SHP77 treated with DMSO at 0.1 percent for 48 hours (cell line): ENCODE data around the gene CTNNA3.
"Not testable (repeated sequence)": the region's sequence is repeated elsewhere in the genome, so short reads cannot be mapped to it uniquely, and the experiment has no call there.

Experiments
- DNase-seq: peaks from one replicate; lab custom pipeline; 2025; lab: John Stamatoyannopoulos, UW

CTNNA3 gene

DNA sequence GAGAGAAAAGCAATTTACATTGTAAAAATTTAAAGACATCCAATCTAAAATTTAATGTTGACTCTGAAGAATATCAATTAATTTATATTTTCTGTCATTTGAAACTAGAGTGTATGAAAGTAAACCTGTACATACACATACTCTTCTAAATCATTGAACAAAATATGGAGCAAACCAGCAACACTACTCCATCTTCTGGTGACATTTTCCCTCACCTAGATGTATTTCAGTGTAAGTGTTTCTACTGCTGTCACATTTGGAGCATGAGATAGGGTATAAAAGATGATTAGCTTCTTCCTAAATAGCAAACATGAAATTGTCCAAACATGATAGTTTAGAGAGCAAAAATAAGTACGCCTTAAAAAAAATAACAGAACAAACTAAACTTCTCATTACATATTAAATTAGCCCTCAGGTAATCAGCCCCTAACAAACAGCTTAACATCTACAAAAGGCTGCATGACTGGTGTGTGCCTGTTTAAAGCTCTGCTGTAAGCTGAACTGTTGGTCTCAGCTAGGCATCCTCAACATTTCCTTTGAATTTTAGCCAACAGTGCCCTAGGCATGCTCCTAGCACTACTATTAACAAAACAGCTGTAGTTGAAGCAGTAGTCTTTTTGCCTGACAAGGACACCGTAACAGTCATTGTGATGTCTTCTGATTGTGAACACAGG lies 189.8 kb downstream of the CTNNA3 start:
- no peak for DNase-seq

DNA sequence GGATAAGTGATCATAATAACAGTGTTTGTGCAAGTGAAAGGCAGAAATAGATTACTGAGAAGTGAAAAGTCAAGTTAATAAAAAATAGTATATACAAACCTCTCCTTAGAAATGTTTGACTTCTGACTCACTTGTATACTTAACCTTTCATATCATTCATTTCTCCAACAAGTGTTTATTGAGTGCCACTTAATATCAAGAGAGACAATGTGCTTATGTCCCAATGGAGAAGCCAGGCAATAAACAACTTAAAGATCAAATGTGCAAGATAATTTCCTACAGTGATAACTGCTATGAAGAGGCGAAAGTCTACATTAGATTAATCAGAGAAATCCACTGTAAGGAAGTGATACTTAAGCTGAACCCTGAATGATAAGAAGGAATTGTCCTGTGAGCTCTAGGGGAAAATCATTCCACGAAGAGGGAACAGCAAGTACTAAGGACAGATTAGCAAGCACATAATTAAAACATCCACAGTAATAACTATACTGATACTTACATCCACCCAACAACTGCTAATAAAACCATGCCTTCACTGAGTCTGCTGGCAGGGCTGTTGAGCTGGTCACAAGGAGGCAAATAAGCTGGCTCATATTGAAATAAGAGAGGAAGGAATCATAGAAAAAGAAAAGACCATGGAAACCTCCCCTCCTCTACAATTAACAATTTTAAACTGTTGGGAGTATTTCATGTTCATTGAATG lies 203.5 kb downstream of the CTNNA3 start:
- DNase-seq = no peak

DNA sequence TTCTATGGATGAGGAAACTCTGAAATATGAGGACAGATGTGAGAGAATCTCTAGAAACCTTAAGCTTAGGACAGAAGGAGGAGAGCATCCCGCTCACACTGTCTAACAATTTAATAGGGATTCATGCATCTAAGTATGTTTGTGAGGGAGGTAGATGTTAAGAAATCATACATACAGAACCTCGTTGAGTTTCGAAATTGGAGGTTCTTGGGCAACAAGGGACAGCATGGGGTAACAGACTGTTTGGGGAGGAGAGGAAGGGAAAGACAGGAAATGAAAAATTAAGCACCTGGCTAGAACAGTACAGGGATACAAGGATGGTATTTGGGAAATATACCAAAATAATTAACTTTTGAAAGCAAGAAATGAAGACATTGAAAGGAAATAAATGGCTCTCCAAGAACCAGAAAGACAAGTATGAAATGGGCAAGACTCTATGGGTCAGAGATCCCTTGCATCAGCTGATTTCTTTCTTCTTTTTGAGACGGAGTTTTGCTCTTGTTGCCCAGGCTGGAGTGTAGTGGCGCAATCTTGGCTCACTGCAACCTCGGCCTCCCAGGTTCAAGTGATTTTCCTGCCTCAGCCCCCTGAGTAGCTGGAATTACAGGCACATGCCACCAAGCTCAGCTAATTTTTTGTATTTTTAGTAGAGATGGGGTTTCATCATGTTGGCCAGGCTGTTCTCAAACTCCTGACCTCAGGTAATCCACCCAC lies 207.9 kb downstream of the CTNNA3 start:
- DNase-seq = no peak

DNA sequence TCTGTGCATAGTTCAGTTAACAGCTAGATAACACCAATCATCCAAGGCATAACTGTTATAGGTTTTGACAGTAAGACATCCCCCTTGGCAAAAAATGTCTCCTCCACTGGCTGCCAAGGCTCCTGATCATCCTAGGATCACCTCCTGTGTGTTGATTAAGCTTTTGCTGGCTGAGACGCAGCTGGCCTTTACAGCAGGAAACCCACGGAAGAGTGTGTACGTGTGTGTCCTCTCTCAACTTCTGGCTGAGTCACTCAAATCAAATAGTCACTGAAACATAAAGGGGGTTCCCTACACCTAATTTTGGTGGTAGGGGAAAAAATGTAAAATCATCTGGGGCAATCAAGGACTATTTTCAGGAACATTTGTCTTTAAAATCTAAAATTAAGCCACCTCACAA lies 208.8 kb downstream of the CTNNA3 start:
- DNase-seq = no peak

DNA sequence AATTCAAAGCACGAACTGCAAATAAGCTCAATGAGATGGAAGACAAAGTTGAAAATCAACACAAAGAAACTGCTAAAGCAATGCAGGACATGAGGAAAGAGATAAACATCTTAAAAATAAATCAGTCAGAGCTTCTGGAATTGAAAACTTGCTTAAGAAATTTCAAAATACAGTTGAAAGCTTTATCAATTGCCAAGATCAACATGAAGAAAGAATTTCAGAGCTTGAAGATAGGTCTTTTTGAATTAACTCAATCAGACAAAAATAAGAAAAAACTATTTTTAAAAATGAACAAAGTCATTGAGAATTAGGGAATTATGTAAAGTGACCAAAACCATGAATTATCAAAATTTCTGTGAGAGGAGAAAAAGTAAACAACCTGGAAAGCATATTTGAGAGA lies 218.1 kb downstream of the CTNNA3 start:
- no peak for DNase-seq

DNA sequence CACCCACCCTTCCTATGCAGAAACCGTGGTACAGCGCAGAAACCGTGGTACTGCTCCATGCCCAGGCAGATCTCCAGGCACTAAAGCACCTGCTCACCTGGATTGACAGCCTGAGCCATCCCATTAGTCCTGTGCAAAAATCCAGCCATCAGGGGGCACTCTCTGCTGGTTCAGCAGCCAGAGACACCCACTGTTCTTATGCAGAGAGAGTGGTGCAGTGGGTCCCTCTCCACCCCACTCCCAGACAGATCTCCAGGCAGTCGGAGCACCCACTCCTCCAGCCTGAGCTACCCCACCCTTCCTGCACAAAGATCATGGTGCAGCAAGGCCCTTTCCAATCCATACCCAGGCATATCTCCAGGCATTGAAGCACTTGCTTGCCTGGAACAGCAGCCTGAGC lies 219.8 kb downstream of the CTNNA3 start:
- DNase-seq = no peak

DNA sequence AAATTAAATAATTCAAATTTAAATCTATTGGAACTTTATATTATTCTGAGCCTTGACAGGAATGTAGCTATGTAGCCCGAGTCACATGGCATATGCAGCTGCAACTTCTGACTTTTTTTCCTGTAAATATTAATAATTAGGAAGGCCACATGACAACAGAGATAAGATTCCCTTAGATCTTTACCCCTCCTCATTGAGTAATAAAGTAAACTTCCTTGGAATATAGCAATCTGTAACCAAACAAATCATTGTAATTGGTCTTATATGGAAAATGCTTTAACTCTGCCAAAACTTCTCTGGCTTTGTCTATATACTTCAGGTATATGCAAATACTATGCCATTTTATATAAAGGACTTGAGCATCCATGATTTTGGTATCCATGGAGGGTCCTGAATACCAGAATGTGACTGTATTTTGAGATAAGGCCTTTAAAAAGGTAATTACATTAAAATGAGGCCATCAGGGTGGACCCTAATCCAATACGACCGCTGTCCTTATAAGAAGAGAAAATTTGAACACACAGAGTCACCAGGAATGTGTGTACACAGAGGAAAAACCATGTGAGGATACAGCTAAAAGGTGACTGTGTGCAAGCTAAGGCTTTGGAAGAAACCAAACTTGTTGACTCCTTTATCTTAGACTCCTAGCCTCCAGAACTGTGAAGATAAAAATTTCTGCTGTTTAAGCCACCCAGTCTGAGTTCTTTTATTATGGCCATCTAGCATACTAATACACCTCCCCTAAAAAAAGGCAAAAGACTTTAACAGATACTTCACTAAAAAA lies 222.0 kb downstream of the CTNNA3 start:
- no peak for DNase-seq

DNA sequence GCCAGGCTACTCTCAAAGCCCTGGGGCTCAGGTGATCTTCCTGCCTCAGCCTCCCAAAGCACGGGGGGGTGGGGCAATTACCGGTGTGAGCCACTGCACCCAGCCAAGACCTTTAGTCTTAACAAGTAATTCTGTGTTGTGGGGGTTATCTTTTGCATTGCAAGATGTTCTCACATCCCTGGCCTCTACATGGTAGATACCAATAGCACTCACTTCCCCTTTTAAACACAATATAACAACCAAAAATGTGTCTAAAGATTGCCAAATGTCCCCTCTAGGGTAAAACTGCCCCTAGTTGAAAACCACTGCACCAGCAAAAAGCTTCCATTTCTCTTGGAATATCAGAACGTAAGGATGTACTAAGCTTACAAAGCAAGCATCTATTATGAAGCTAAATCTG lies 225.0 kb downstream of the CTNNA3 start:
- no peak for DNase-seq

DNA sequence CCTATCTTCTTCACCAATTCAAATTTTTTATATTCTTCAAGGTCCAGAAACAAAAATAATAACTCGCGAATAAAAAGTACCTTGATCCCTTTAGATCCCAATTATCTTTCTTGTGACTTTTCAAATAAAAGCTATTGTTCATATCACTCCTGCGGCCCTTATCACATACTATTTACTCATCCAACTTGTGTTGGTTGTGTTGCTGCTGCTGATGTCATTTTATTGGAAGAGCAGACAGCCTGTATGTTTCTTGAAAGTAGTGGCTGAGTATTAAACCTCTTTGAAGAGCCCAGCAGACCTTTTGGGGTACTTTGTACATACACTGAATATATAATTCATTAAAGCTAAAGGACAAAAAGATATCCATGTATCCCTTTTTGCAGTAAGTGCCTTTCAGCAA lies 231.7 kb downstream of the CTNNA3 start:
- no peak for DNase-seq

DNA sequence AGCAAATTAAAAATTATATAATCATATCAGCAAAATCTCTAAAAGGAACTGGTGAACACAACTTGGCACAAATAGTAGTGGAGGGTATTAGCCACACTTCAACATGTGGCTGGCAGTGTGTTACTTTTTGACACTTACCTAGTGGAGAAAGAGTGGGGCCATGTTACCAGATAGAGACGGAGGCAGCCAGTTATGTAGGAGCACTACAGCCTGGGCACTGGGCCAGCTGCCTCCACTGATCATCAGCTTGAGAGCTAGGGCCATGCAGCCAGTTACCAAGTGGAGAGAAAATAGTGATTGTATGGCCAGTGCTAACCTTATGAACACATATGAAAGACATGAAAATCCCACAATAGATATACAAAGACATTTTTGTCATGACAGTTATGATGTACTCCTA lies 243.1 kb downstream of the CTNNA3 start:
- DNase-seq = no peak

DNA sequence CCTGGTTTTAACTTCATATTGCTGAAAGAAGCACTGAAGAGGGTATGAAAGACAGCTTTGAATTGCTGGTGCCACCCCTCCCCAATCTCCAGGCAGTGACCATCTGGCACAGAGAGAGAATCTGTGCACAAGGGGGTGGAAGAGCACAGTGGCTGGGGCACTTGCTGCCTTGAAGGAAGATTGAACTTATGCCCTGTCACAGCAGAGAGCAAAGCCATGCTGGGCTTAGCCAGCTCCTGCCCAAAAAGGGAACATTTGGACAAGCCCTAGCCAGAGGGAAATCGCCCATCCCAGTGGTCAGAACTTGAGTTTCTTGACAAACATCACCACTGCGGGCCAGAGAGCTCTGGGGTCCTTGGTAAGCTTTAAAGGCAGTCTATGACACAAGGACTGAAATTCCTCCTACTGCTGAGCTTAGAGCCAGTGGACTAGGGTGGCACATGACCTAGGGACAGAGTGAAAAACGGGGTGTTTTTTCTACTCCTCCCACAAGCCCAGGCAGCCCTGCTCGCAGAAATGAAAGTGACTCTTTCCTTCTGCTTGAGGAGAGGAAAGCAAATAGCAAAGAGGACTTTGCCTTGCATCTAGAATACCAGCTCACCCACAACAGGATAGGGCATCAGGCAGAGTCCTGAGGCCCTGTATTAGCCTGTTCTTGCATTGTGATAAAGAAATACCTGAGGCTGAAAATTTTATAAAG lies 257.2 kb downstream of the CTNNA3 start:
- no peak for DNase-seq

DNA sequence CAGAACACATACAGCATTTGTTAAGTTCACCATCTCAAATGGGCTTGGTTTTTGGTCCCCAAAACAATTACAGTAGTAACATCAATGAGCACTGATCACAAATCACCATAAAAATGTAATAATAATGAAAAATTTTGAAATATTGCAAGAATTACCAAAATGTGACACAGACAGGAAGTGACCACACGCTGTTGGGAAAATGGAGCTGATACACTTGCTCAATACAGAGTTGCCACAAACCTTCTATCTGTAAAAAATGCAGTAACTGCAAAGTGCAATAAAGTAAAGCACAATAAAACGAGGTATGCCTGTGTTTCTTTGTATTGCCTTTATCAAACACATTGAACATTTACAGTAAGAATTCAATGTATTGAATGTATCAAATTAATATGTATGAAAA lies 262.7 kb downstream of the CTNNA3 start:
- DNase-seq = no peak

DNA sequence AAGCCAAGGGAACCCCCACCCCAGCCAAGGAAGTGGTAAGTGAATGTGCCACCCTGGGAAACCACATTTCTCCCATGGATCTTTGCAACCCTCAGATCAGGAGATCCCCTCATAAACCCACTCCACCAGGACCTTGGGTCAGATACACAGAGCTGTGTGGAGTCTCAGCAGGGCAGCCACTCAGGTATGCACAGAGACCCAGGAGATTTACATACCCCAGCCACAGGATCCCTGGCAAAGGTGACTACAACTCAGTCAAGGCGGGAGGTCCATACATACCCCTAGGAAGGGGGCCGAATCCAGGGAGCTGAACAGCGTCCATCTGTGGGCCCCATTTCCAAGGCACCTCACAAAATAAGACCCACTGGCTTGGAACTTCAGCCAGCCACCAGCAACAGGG lies 293.4 kb downstream of the CTNNA3 start:
- DNase-seq = no peak

DNA sequence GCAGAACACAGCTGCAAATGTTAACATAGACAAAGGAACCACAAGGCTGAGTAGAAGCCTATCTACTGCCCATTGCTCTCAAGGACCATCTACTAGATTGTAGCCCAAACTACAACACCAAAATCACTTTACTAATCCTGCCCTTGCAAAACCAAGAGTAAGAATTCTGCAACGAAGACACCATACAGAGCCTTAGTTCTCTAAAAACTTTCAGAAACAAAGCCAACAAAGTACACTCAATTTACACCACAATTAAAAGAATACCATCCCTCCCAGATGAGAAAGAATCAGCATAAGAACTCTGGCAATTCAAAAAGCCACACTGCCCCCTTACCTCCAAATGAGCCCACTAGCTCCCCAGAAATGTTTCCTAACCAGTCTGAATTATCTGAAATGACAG lies 294.3 kb downstream of the CTNNA3 start:
- no peak for DNase-seq

DNA sequence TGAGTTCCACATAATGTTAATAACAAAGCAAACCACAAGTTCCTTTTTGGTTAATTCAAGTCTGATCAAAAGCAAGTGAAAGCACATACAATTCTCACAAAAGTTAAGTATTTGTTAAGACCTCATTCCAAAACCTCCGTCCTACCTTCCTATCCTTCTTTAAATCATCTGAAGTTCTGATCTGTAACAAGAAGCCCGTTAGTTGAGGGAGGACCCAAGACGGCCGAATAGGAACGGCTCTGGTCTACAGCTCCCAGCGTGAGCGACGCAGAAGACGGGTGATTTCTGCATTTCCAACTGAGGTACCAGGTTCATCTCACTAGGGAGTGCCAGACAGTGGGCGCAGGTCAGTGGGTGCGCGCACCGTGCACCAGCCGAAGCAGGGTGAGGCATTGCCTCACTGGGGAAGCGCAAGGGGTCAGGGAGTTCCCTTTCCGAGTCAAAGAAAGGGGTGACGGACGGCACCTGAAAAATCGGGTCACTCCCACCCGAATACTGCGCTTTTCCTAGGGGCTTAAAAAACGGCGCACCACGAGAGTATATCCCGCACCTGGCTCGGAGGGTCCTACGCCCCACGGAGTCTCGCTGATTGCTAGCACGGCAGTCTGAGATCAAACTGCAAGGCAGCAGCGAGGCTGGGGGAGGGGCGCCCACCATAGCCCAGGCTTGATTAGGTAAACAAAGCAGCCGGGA lies 309.0 kb downstream of the CTNNA3 start:
- DNase-seq = not testable (repeated sequence)

DNA sequence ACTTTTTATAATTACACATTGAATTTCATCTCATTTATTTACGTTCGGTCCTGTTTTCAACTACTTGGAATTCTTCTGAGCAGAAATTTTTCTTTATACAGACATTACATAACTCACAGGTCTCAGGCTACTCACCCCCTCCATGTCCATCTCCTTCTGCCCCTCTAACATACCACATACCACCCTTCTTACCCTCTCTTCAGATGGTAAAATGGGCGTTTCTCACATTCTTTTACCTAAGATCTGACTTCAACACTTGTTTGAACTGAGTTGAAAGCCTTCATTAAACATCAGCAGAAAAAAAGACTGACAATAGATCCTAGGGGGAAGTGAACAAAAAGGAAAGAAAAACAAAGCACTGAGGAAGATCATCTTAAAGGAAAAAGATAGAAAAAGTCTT lies 309.7 kb downstream of the CTNNA3 start:
- DNase-seq = no peak

DNA sequence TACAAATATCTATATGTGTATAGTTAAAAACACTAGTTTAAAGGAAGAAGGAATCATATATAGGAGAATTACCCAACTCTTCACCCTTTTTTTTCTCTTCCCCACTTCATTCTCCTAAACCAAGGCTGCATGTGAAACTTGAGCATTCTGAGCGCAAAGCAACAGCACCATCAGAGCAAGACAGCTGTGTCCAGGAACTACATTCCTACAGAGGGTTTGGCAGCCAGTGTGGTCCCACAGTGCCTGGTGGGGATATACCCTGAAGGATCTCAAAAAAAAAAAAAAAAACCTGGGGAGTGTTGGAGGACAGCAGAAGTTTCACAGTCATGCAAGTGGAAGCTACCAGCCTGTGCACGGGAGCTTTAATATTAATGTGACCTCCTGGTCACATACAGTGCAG lies 310.4 kb downstream of the CTNNA3 start:
- DNase-seq = no peak

DNA sequence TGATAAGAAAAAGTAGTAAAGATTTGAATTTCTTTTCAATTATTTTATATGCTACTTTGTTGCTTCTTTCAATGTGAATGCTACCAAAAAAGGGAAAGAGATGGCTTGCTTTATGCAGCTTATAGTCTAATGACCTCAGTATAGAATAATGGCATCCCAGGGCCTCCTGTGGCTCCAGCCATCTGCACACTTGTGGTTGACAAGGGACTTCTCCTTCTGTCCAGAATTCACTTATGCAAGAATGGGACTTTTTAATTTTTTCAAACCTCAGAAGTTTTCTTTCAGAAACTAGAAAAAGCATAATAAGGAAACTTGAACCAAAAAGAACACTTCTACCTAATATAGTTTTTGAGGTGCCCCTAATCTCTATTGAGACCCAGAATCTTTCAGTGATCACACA lies 310.9 kb downstream of the CTNNA3 start:
- DNase-seq = no peak

DNA sequence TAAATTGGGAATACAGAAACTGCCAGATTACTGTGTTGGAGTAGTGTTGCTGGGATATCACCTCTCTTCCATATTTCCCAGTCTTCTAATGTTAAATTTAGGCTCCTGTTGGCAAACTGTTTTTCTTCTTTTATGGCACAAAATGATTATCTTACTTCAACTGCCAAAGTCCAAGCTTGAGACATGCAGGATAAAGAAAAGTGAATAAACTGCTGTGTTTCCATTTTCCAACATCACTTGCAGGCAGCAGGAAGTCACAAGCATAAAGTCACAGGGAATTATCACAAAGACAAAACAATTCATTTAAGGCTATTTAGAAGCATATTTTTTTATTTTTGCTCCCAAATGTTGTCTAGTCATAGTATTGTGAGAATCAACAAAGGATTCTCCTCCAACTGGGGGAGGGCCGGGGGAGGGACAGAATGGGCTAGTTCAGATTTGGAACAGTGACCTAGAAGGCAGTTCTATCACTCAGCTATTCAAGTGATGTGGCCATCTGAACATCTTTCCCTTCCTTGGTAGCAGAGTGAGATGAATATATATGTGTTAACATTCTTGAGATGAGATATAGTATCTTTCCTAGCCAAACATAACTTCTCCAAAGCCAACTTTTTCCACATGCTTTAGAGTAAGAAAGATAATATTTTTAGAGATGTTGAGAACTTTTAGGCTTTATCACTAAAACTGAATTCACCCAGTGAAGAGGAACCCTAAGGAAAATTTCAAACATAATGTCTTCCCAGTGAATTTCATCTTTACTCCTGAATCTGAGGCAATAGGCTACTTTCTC lies 364.7 kb downstream of the CTNNA3 start:
- no peak for DNase-seq
